GM12872 (cell line): ENCODE data around the gene TP53.

Experiments used
- CTCF ChIP-seq: IDR thresholded peaks from 3 replicates; pipeline ENCODE4 v1.5.1; 2011; ENCODE audit warnings: low read depth, mild to moderate bottlenecking, low read length, moderate library complexity; ENCODE audit not compliant: insufficient read depth

Gene TP53

GRCh38 chr17:7687072-7687907 is at the start of gene TP53:
Gene TP53 (minus strand): TSS chr17:7687490. CDS start chr17:7676594, 10,896 bp downstream.
- TF ChIP-seq CTCF, result no peak

- TF ChIP-seq CTCF, result no peak
These were observed 45.8 kb upstream of the TP53 start for GRCh38 chr17:7732981-7733539.

- TF ChIP-seq CTCF, result no peak
These were observed 42.5 kb upstream of the TP53 start for GRCh38 chr17:7729816-7730215.

- TF ChIP-seq CTCF, result no peak
These were observed 40.6 kb upstream of the TP53 start for GRCh38 chr17:7727886-7728285.

- no peak for TF ChIP-seq CTCF
These were observed 34.3 kb upstream of the TP53 start for GRCh38 chr17:7721612-7722011.

- TF ChIP-seq CTCF, result no peak
These were observed 32.8 kb upstream of the TP53 start for GRCh38 chr17:7720125-7720524.

- TF ChIP-seq CTCF, result no peak
These were observed 32.4 kb upstream of the TP53 start for GRCh38 chr17:7719661-7720060.
